Measurements from ENCODE around the gene RPS6KL1.
A peak's percentile ranks its signal among the peaks of the same experiment; 100 is the strongest.

The RPS6KL1 gene

DNA sequence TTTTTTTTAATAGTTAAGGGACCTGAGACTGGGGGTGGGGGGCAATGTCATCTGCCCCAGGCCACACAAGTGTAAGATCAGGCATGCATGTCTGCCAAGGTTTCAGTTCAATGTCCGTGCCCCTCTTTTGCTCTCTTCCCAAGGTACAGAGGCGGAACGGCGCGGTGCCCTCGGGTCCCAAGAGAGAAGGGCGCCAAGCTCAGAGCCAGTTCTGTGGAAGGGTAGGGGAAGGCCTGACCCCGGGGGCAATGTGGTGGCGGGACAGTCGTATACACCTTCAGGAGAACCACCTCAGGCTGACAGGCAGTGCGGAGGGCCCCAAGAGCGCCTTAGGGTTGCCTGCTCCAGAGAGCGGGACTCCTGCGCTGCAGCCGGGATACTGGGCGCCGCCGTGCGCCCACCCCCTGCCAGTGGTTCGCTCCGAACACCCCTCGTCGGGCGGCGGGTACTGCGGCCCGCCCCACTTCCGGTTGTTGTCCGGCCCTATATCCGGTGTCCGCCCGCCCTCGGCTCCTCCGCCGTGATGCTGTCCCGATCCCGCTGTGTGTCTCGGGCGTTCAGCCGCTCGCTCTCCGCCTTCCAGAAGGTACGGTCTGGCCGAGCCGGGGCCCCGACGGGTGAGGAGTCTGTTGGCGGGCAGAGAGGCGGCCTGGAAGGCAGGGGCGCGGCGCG is 41.5 kb downstream of the RPS6KL1 start, which contains the start of gene DLST:
TSS of gene DLST (plus strand) at position 486 of the 672 bp plus-strand sequence. CDS start at position 524, 38 bp downstream.
- peak; percentile 89 for DNase-seq

DNA sequence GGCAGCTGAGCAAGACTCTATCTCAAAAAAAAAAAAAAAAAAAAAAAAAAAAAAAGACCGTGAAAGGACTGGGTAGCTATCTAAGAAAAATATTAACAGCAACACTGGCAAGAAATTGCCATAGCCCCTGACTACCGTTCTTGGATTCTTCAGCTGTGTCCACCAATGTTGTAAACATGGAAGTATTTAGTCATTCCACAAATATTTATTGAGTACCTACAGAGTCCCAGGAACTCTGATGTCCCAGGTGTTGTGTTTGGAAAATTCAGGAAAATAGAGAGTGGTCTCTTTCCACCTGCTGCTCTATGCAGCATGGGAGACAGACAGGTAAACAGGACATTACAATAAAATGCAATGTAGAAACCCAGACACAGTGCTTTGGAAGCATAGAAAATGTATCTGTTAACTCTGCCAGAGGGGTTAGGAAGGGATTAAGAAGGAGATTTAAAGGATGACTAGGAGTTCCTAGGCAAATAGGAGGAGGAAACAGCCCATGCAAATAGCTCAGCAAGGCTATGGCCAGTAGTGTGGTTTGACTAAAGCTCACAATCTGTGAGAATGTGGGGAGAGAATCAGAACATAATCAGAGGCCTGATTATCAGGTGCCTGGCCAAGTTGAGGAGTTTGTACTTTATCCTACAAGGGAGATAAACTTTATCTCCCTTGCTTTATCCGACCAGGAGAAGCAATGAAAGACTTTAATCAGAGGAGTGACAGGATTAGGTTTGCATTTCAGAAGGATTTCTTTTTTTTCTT is 43.5 kb downstream of the RPS6KL1 start:
- no peak for DNase-seq

DNA sequence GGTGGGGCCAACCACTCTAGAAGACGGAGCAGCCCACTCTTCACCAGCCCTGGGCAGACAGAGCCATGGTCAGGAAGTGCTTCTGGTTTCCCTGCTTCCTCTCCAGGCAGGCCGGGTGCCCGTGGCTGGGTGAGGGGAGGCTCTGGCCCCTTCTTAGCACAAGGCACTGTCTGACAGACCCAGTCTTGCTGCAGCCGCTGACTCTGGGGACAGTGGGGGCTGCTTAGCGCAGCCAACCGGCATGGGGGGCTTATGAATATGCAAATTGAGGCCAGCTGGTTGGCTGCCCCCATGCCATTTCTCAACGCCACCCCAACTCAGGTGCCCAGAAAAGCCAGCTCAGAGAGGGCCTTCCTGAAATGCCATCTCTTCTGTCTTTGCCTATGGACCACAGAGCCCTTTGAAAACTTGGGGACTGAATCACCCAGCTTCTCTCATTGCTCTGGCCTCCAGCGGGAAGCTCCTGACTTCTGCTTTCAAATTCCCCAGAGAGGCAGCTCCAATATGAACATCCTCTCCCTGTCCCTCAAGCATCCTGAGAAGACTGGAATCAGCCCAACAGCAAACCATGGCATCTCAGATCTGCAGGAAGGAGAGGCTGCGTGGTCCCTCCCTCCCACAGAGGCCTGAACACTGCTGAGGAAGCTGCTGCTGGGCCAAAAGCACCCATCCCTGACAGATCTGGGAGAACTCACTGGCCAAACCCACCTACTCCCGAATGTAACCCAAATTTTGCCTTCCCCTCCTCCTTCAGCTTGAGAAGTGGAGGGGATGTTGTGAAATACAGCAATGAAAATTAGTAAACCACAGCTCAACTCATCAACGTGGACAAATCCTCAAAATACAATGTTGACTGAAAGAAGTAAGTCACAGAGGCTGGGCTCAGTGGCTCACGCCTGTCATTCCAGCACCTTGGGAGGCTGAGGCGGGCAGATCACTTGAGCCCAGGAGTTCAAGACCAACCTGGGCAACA is 46.8 kb downstream of the RPS6KL1 start, which contains the start of gene PROX2:
TSS of gene PROX2 (minus strand) at position 205 of the 973 bp plus-strand sequence. CDS start 12,311 bp downstream, outside the sequence.
- peak; percentile 21 for DNase-seq

DNA sequence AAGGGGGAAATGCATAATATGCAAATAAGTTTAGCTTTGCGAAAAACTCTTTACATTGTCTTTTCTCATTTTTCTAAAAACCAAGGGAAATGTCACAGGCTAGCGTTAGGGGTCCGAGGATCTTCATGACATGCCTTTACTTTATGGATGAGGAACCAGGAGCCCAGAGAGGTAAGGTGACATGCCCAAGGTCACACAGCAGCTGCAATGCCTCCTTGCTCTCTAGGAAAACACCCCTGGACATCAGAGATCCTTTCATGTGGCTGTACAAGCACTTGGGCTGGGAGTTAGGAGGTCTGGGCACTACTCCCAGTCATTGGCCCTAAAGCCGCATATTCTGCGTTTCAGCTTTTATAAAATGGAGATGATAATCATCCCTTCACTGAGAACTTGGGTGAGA is 47.9 kb downstream of the RPS6KL1 start:
- no peak for DNase-seq

DNA sequence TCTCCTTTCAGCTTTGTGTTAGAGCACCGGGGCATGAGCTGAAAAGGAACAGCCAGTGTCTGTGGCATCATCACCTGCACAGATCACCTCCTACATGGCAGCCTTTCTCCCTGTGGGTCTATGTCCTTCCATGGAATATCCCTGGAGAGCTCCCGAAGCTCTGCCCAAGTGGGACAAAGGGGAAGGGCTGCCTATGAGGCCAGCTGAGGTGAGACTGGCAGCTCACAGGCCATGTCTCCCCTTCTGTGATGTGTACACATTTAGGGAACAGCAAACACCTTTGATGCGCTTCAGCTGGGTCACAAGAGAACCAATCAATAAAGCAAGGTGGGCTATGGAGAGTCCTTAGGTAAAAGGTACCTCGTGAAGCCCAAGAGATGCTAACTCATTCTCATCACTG is 51.2 kb downstream of the RPS6KL1 start:
- no peak for DNase-seq

DNA sequence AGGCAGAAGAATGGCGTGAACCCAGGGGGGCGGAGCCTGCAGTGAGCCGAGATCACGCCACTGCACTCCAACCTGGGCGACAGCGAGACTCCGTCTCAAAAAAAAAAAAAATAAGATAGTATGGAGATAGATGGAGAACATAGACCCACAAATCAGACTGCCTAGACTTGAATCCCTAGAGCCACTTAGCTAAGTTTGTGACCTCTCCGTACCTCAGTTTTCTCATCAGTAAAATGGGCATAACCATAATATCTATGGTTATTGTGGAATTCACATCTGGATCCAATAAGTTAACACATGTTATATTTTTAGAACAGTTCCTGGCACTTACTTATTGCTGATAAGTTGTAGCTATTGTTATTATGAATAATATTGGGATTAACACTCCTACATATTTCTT is 54.3 kb downstream of the RPS6KL1 start:
- DNase-seq: no peak

DNA sequence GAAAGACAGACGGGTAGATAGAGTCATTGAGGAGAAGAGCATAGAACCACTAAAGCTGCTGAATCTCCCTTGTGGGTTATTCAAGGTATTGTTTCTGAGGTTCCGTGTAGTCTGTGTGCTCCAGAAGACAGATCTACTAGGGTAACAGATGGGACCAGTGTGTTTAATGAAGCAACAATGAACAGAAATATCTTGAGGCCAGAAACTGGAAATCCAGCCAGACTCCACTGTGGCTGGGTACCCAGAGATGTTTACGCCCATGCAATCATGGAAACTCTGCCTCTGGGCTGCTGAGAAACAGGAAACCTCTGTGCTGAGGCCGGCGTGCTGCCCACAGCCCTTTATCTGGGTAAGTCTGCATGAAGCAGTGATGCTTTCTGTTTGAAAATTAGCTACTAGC is 55.4 kb downstream of the RPS6KL1 start:
- peak; percentile 45 for DNase-seq

DNA sequence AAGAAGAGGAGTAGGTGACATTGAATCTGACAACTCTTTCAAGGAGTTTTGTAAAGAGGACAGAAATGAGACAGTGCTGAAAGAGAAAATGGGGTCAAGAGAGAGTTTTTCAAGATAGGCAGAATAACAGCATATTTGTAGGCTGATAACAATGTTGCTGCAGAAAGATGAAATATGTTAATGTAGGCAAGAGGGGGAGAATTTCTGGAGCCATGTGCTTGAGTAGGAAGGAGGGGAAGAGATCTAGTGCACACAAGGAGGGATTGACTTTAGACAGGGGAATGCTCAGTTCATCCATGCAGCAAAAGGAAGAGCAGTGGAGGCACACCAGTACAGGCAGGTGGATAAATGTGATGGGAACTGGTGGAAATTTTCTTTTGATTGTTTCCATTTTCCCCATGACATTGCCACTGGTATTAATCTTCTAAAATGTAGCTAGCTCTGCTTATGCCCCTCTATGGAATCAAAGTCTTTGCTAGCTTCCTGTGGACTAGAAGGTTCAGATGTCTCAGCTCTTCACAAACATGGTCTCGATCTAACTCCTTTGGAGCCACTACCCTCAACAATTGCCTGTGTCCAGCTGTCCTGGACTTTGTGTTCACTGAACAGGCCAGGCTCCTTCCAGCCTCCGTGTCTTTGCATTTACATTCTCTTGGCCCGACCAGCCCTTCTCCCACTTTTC is 56.2 kb downstream of the RPS6KL1 start:
- DNase-seq: no peak

DNA sequence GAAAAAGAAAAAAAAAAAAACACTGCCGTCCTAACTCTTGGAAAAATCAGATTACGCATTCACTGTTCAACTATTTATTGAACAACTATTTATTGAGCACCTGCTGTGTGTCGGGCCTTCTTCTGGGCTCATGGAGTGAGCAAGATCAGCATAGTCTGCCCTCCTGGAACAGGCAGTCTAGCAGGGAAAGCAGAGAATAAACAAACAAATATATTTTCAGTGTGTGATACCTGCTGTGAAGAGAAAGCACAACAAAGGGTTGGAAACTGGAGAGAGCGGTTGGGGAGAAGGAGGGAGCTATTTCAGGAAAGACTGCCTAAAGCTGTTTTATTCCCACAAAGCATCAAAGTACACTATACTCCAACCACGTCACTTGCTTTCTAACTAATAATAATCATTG is 57.9 kb downstream of the RPS6KL1 start:
- DNase-seq: no peak

DNA sequence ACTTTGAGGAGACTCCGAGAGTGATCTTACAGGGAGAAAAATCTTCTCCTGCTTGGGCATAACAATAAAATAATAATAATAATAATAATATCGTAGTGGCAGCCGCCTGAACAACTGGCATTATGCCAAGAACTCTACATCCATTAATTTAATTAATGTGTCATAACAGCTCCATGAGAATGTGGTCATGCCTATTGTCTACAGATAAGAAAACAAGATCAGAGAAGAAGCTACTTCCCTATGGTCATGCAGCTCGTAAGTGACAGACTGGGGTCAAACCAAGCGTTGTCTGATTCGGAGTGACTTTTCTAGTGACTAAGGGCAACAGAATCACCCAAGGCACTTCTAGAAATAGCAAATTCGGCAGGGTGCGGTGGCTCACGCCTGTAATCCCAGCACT is 58.9 kb downstream of the RPS6KL1 start:
- DNase-seq: no peak

DNA sequence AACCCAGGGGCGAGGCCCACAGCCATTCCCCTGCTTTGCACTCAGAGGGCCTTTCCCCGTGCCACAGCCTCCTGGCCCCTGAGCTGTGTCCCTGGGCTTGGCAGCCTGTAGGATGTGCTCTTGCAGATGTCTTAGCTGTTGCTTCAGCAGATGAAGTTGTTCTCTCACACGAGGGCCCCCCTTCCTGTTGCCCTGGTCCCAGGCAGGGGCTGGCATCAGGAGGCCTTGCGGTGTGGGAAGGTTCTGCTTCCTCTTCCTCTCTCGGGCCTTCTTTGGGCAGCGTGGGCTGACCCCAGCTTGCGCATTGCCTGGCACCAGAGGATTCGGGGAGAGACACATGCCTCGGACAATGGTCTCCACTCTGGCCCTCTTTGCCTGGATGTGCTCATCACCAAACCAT is 59.8 kb downstream of the RPS6KL1 start:
- DNase-seq: no peak

DNA sequence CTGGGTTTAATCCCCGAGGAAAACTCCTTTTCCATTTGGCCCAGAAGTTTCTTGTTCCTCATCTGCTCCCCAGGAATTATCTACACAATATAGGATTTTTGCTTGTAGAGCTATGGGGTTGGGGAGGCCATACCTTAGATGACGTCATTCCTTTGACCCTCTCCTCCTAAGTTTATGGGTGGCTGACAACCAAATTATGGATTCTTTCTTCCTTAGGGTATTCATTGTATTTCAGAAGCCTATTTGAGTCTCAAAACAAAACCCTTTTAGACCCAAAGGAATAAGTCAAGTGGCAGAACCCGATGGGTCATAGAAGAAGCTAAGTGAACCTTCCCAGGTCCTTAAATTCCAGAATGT is 61.3 kb downstream of the RPS6KL1 start:
- DNase-seq: no peak

DNA sequence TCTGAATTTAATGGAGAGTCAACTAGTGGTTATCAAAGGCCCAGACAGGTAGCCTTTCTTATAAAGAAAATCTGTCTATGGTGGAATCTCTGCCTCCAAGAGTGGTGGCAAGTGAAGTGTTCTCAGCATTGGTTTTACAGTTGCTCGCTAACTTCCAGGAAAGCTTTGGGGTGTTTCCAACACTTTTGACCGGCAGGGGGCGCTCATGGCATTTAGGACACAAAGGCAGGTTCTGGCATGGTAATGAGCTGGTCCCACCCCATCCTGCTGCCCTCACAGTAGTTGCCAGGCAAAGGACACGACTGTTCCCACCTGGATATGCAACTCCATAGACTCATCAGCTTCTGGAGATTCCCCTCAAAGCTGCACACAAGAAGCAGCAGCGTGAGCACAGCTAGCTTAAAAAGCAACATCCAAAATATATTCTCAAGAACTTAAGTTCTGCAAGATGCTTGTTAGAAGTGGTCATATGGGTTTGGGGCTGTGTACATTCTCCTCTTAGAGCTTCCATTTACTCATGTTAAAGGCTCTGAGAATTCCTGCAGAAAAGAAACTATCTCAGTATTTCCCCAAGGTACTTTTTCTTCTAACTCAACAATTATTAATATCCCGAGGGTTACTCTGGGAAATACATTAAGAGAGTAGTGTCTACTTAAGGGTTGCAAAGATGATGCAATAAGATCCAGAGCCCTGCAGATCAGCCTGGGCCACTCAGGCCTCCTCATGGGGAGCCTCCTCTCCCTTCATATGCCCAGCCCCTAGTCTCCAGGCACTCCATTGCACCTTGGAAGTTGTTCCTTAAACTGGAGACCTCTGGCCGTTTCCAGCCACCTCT is 61.9 kb downstream of the RPS6KL1 start:
- DNase-seq: peak; percentile 89

DNA sequence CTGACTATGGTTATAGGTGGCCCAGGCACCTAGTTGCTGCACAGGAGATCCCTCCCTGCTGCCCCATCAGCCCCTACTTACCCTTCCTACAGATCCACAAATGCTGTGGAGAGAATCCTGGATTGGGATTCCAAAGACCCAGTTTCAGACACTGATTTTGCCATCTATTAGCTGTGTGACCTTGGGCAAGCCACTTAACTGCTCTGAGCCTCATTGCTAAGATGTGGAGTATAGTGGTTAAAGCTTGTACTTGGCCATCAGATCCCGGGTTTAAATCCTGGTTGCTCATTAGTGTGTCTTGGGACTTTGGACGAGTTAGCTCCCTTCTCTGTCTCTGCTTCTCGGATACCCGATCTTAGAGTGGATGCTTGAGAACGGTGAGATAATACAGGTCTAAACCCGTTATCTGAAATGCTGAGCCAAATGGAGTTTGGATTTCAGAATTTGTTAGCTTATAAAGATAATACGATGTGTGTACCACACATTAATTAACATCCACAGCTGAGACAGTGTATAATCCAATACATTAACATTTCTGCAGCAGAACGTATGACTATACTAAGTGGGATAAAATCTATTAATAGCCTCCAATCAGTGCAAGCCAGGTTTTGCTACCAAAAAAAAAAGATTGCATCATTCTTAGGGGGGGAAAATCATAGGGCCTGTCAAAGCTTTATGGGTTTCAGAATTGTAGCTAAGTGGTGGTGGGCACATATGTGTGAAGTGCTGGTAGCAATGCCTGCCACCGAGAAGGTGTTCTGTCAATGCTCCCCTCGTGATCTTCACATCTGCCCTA is 63.1 kb downstream of the RPS6KL1 start:
- no peak for DNase-seq

DNA sequence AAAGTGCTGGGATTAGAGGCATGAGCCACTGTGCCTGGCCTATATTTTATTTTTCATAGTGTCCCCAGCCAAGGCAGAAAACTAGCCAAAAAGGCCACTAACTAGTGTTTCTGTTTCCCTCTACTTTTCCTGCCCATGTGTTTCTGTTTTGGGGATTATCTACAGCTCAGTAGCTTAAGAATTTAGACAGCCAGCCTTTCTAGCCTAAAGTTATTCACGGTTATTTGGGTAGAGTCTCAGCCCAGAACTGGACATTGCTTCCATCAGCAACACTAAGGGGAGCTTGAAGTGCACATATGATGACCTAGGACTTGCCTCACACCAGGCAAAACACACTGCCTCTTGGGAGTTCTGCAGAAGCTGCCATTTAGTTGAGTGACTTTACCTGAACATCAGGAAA is 65.0 kb downstream of the RPS6KL1 start:
- DNase-seq: no peak

DNA sequence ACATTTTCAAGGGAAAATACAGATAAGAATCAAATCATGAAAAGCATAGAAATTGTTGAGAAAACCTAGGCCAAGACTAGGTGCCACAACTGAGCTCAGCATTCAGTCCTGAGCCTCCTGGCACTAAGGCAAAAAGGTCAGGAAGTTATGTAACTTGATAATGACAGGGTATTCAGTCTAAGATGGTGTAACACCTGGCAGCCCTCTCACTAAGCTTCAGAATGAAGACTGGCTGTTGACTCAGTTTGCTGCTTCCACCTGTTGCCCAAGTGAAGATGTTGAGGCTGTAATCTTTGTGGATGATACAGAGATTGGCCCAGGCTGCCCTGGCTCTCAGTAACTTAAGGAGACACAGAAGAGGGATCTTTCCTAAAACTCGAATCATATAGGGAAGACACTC is 66.7 kb downstream of the RPS6KL1 start:
- DNase-seq: no peak

DNA sequence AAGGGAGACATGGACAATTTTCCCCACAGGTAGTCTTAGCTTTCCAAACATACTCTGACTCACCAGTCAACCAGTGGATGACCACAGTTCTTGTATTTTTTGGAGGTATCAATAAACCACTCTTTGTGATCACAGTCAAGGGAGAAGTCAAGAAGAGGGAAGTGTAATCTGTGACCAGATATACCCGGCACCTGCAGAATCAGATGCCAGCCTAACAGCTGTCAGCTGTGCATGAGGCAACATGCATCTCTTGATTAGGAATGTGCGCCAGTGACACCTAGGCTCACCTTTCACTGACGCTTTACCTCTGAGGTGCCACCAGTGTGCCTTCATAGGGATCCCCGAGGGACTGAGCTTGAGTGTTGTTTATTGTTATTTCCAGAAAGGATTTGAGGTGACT is 67.1 kb downstream of the RPS6KL1 start:
- DNase-seq: no peak

DNA sequence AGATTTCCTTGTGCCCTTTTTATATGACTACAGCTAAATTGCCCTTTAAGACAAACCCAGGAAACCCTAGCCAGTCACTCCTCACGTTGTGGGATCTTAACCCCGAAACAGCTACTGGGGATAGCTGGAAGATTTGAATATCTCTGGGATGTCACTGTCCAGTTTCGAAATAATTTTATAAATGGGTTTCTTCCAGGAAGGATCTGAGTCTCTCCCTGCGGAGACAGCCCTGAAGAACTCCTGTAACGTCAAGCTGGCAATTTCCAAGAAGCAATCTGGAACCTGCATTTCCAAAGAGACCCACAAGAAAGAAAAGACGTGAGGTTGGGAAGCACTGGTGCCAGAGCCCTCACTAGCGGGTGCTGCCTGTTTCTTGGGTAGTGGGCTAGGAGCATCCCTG is 68.0 kb downstream of the RPS6KL1 start:
- no peak for DNase-seq
